Endothelial cell of umbilical vein (primary cell): ENCODE results near the gene DAO. TPM values are rescaled to one million over a fixed set of nuclear protein-coding genes. Genes with fewer than 3 reads are reported as not detected.

Experiments used
- BruUV-seq: library from RNA; stranded (reverse); fragments of 400-500 nt; replicated peaks from 2 replicates; lab custom pipeline; 2021; lab: Mats Ljungman, UMichigan
- CTCF ChIA-PET: fragments of 300-600, 350-600 bp; sonication (Branson Sonifier 250); formaldehyde crosslinking; loops from one replicate; lab custom pipeline; 2021; ENCODE audit warnings: antibody characterized with exemption, inconsistent platforms; lab: Charles Lee
- POLR2A ChIA-PET: fragments of 300-600, 350-600 bp; sonication (Branson Sonifier 250); formaldehyde crosslinking; loops from one replicate; lab custom pipeline; 2021; ENCODE audit warnings: antibody characterized with exemption, inconsistent platforms; lab: Charles Lee
- DNase-seq: peaks from one replicate; pipeline ENCODE4 v3.0.0-alpha.2; 2011; ENCODE audit warnings: low read depth, low spot score
- FAIRE-seq: peaks from 2 replicates; lab custom pipeline; 2011; peaks lifted over from hg19 to GRCh38; lab: Jason Lieb, UNC
- H2AFZ ChIP-seq: 2 replicates; pipeline ENCODE4 v1.6.0; 2012; ENCODE audit warnings: low read depth, low read length, control low read depth, inconsistent platforms
- H3K27ac ChIP-seq: 2 replicates; pipeline ENCODE4 v1.5.1; 2011; ENCODE audit warnings: low read depth, mild to moderate bottlenecking, control low read depth, low read length, moderate library complexity; ENCODE audit not compliant: insufficient read depth
- H3K27me3 ChIP-seq, 2 experiments: 2 replicates each; pipeline versions ENCODE4 v1.6.0 to v1.6.1; 2011; ENCODE audit warnings: low read length in 2 of 2, mixed read lengths in 1 of 2; ENCODE audit not compliant: control insufficient read depth in 2 of 2, insufficient read depth in 2 of 2
- H3K36me3 ChIP-seq, 2 experiments: 2 replicates in 1 of 2; 3 replicates in 1 of 2; pipeline ENCODE4 v1.5.1; 2011; ENCODE audit warnings: low read length in 2 of 2, mild to moderate bottlenecking in 1 of 2, moderate library complexity in 1 of 2; ENCODE audit not compliant: control insufficient read depth in 2 of 2, insufficient read depth in 2 of 2; ENCODE audit errors: extremely low read depth in 1 of 2
- H3K4me1 ChIP-seq: 3 replicates; pipeline ENCODE4 v1.5.1; 2011; ENCODE audit warnings: mild to moderate bottlenecking, low read length; ENCODE audit not compliant: control insufficient read depth, insufficient read depth; ENCODE audit errors: extremely low read depth
- H3K4me2 ChIP-seq: 2 replicates; pipeline ENCODE4 v1.6.1; 2011; ENCODE audit warnings: low read length, control low read depth, mixed read lengths; ENCODE audit not compliant: insufficient read depth
- H3K4me3 ChIP-seq, 3 experiments: fragments of 200-600 bp in 1 of 3; sonication (generic), shearing (Covaris generic) in 1 of 3; replicated peaks in 1 of 3; 2 replicates each; pipeline ENCODE4 v1.5.1; 2011 to 2016; ENCODE audit warnings: control low read depth in 3 of 3, low read length in 3 of 3, mild to moderate bottlenecking in 2 of 3, inconsistent platforms in 1 of 3, low read depth in 1 of 3, moderate library complexity in 1 of 3; ENCODE audit not compliant: insufficient read depth in 1 of 3
- H3K79me2 ChIP-seq: 2 replicates; pipeline ENCODE4 v1.6.0; 2012; ENCODE audit warnings: low read length, inconsistent platforms; ENCODE audit not compliant: control insufficient read depth, insufficient read depth
- H3K9ac ChIP-seq: replicated peaks from 2 replicates; pipeline ENCODE3; 2011; ENCODE audit warnings: low read length, control low read depth; ENCODE audit not compliant: insufficient read depth; ENCODE audit errors: extremely low read depth
- H3K9me1 ChIP-seq: replicated peaks from 3 replicates; pipeline ENCODE4 v1.6.0; 2011; ENCODE audit warnings: mild to moderate bottlenecking, low read length; ENCODE audit not compliant: control insufficient read depth, insufficient read depth; ENCODE audit errors: extremely low read depth
- H3K9me3 ChIP-seq: replicated peaks from 2 replicates; pipeline ENCODE4 v1.5.1; 2012; ENCODE audit warnings: low read length, inconsistent platforms; ENCODE audit not compliant: control insufficient read depth, insufficient read depth
- H4K20me1 ChIP-seq: replicated peaks from 2 replicates; pipeline ENCODE3; 2011; ENCODE audit warnings: mild to moderate bottlenecking, low read length; ENCODE audit not compliant: control insufficient read depth, insufficient read depth; ENCODE audit errors: extremely low read depth
- EZH2 ChIP-seq: IDR thresholded peaks from 2 replicates; pipeline ENCODE4 v1.6.1; 2012; ENCODE audit warnings: borderline replicate concordance, low read depth, mild to moderate bottlenecking, moderate library complexity, low read length, inconsistent platforms; ENCODE audit not compliant: severe bottlenecking
- FOS ChIP-seq: IDR thresholded peaks from 2 replicates; pipeline ENCODE4 v1.6.1; 2011; ENCODE audit warnings: mild to moderate bottlenecking, low read length, moderate library complexity, borderline replicate concordance; ENCODE audit not compliant: insufficient read depth
- GATA2 ChIP-seq: IDR thresholded peaks from 2 replicates; pipeline ENCODE4 v1.7.0; 2011; ENCODE audit warnings: low read depth, mild to moderate bottlenecking, moderate library complexity, mixed read lengths, low read length; ENCODE audit not compliant: insufficient read length, insufficient read depth
- JUN ChIP-seq: IDR thresholded peaks from 2 replicates; pipeline ENCODE4 v1.6.1; 2011; ENCODE audit warnings: borderline replicate concordance, low read depth; ENCODE audit not compliant: insufficient read length, insufficient read depth
- MYC ChIP-seq: IDR thresholded peaks from one replicate; pipeline ENCODE4 v1.6.1; 2011; ENCODE audit warnings: mild to moderate bottlenecking, low read depth, low read length
- POLR2A ChIP-seq: IDR thresholded peaks from 2 replicates; pipeline ENCODE4 v1.6.1; 2012; ENCODE audit warnings: low read depth, mild to moderate bottlenecking, control low read depth, low read length
- POLR2AphosphoS5 ChIP-seq: IDR thresholded peaks from 2 replicates; pipeline ENCODE4 v1.6.1; 2012; ENCODE audit warnings: low read depth, mild to moderate bottlenecking, control low read depth, low read length, moderate library complexity; ENCODE audit not compliant: insufficient read depth
- dilution Hi-C: fragments of 300-500 bp; cut with MboI; formaldehyde crosslinking; loops from one replicate; pipeline ENCODE4 v1.15.0; 2019; ENCODE audit warnings: low sequenced_read_pairs; ENCODE audit not compliant: extremely low pct_ligation_motif_present
- intact Hi-C: fragments of 100-400 bp; cut with micrococcal nuclease; formaldehyde crosslinking; loops from one replicate; pipeline ENCODE4 v1.10.0; 2022
- polyA plus RNA-seq, 4 experiments: library from polyadenylated mRNA; depleted of rRNA in 3 of 4; stranded (reverse) in 3 of 4; unstranded in 1 of 4; fragments of >200 nt; gene quantifications; 2 replicates each; pipeline versions ENCODE4 v1.2.1 to v1.2.3, GENCODE V29; 2011 to 2012; ENCODE audit warnings: missing spikeins in 1 of 4
- total RNA-seq: library from RNA; stranded (reverse); gene quantifications from 2 replicates; pipeline ENCODE4 v1.2.3, GENCODE V29; 2021
- TF ChIP-seq, protein P1 (sequence below), 2 donors: IDR thresholded peaks; 1 replicate in 1 of 2; 2 replicates in 1 of 2; pipeline ENCODE4 v1.5.1; 2011; ENCODE audit warnings: low read length in 2 of 2, mild to moderate bottlenecking in 2 of 2, moderate library complexity in 2 of 2, control low read depth in 1 of 2, inconsistent platforms in 1 of 2, low read depth in 1 of 2; ENCODE audit not compliant: insufficient read depth in 1 of 2; ENCODE audit errors: extremely low read depth in 1 of 2
- TF ChIP-seq, protein P2 (sequence below): IDR thresholded peaks from 2 replicates; pipeline ENCODE4 v1.6.1; 2011; ENCODE audit not compliant: insufficient read depth, insufficient read length

The DAO gene
- total and polyA plus RNA-seq, 2 donors (not counting 3 experiments of a cell fraction or from before 2014, with no cell fraction given) = not detected

DNA sequence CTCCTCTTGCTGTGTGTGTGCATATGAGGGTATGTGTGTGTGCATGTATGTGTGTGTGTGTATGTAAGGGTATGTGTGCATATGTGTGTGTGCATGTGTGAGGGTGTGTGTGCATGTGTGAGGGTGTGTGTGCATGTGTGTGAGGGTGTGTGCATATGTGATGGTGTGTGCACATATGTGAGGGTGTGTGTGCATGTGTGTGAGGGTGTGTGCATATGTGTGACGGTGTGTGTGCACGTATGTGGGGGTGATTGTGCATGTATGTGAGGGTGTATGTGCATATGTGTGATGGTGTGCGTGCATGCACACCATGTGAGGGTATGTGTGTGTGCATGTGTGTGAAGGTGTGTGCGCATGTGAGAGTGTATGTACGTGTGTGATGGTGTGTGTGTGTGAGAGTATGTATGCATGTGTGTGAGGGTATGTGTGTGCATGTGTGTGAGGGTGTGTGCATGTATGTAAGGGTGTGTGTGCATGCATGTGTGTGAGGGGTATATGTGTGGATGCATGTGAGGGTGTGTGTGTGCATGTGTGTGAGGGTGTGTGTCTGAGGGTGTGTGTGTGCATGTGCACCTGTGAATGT lies 15.4 kb downstream of the DAO start:
- no peaks in the 10 kb centered on the region for H3K4me1 ChIP-seq
- no peaks in the 10 kb centered on the region for H3K9me3 ChIP-seq
- TF ChIP-seq MYC (no peak), POLR2AphosphoS5 (no peak), EZH2 (no peak), POLR2A (no peak), JUN (no peak), GATA2 (no peak), FOS (no peak)
- TF ChIP-seq, protein P1, sequence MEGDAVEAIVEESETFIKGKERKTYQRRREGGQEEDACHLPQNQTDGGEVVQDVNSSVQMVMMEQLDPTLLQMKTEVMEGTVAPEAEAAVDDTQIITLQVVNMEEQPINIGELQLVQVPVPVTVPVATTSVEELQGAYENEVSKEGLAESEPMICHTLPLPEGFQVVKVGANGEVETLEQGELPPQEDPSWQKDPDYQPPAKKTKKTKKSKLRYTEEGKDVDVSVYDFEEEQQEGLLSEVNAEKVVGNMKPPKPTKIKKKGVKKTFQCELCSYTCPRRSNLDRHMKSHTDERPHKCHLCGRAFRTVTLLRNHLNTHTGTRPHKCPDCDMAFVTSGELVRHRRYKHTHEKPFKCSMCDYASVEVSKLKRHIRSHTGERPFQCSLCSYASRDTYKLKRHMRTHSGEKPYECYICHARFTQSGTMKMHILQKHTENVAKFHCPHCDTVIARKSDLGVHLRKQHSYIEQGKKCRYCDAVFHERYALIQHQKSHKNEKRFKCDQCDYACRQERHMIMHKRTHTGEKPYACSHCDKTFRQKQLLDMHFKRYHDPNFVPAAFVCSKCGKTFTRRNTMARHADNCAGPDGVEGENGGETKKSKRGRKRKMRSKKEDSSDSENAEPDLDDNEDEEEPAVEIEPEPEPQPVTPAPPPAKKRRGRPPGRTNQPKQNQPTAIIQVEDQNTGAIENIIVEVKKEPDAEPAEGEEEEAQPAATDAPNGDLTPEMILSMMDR (IDR thresholded peaks at IDR 0.05; ENCODE audit: extremely low read depth in 1 of 2, insufficient read depth in 1 of 2, low read depth in 1 of 2, low read length in 2 of 2) = no peak
- TF ChIP-seq, protein P2, sequence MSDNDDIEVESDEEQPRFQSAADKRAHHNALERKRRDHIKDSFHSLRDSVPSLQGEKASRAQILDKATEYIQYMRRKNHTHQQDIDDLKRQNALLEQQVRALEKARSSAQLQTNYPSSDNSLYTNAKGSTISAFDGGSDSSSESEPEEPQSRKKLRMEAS = no peak
- ChIA-PET CTCF (no interaction called here), POLR2A (no interaction called here)
- FAIRE-seq = no peak
- DNase-seq = no peak
- H3K4me2 ChIP-seq = no peak overlapping the region
- no peak overlapping the region for H3K9ac ChIP-seq
- no peaks in the 10 kb centered on the region for H3K9me1 ChIP-seq
- no peaks in the 10 kb centered on the region for H3K36me3 ChIP-seq
- H3K27me3 ChIP-seq = no peaks in the 10 kb centered on the region
- H3K79me2 ChIP-seq = no peaks in the 10 kb centered on the region
- intact Hi-C loops = no loop called here
- H3K27ac ChIP-seq = no peak overlapping the region
- BruUV-seq = no TSS peak
- H3K4me3 ChIP-seq = no peak overlapping the region
- H4K20me1 ChIP-seq = no peaks in the 10 kb centered on the region
- no peak overlapping the region for H2AFZ ChIP-seq
- dilution Hi-C loops = no loop called here
